HG02852 (cell line): Measurements from ENCODE around the gene UCP2.

Experiments used
- ATAC-seq: cut with Tn5 transposase; IDR thresholded peaks from one replicate; pipeline ENCODE4 v1.9.1; 2021; ENCODE audit warnings: mild to moderate bottlenecking, moderate library complexity; ENCODE audit not compliant: unreplicated experiment

The UCP2 gene, protein sequence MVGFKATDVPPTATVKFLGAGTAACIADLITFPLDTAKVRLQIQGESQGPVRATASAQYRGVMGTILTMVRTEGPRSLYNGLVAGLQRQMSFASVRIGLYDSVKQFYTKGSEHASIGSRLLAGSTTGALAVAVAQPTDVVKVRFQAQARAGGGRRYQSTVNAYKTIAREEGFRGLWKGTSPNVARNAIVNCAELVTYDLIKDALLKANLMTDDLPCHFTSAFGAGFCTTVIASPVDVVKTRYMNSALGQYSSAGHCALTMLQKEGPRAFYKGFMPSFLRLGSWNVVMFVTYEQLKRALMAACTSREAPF

DNA sequence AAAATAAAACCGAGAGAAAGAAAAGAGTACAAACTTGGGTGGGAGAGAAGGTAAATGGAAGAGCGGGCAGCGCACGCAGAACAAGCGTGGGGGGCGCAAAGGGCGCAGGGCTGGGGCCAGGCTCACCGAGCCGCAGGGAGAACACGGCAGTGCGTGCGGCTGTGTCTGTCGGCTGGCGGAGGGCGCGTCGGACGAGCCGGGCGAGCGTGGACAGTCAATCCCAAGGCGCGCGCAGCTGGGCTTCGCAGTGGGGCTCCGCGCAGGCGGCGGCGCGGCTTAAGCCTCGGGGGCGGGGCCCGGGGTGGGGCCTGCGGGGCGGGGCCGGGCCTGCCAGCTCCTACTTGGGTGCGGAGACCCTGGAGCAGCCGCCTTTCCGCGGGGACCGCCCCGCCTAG is at the start of gene UCP2:
Gene UCP2 (minus strand): TSS at position 249 of the 395 bp plus-strand sequence. CDS start 4,465 bp downstream, outside the sequence.
- peak; percentile 56 for ATAC-seq

DNA sequence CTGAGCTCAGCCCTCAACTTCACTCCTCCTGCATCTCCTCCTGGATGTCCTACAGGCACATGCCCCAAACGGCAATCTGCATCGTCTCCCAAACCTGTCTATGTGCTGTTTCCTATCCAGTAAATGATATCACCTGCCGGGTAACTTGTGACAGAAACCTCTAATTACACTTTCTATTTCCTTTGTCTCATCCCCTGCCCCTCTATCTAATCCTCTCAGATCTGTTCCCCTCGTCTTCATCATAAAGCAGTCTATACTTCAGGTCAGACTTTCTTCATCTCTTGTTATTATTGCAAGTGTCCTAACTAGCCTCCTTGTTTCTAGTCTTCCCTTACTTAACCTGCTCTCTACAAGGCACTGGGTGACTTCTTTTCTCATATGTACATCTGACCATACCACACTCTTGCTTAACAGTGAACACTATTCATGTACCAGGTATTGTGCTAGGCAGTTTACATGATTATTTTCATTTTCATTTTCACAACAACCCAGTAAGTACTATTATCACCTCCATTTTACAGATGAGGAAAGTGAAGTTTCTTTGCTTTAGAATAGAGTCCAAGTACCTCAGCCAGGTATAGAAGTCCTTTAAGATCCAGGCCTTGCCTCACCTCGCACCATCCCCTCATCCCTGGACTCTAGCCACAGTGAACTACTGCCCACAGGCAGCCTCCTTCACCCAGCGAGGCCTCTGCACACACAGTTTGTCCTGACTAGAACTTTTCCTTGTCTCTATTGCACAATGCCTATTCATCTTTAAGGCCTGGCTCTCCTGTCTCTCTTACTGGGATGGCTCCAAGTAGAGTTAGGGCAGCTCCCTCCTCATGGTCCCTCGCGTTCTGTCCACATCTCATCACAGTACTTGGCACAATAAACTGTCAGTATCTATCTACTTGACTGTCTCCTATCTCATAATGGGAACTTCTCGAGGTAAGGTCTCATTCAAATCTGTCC is 48.4 kb upstream of the UCP2 start:
- no peak for ATAC-seq

DNA sequence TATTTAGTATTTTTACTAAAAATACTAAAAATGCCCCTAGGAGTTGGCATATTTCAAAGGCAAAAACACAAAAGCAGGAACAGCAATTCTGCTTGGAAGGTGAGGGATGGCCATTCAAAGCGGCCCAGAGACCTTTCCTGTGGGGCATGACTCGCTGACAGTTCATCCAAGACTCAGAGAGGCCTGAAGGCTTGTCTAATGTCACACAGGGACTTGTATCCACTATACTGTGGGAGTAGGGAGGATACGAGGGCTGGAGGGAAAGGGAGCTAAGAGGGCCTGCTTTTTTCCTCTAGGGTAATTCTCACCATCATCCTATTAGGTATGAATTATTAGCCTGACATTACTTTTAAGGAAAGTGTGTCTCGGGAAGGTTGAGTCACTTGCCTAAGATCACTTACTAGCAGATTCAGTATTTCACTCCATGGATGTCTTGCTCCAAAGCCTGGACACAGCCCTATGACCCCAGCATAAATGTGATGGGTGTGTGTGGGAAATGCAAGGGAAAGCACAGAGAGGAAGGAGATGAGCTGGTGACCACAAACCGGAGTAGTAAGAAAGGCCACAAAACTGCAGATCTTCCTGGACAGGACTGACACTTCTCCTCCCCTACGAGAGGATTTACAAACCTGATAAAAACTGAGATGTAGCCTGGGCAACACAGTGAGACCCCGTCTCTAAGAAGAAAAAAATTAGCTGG is 43.0 kb upstream of the UCP2 start:
- no peak for ATAC-seq

DNA sequence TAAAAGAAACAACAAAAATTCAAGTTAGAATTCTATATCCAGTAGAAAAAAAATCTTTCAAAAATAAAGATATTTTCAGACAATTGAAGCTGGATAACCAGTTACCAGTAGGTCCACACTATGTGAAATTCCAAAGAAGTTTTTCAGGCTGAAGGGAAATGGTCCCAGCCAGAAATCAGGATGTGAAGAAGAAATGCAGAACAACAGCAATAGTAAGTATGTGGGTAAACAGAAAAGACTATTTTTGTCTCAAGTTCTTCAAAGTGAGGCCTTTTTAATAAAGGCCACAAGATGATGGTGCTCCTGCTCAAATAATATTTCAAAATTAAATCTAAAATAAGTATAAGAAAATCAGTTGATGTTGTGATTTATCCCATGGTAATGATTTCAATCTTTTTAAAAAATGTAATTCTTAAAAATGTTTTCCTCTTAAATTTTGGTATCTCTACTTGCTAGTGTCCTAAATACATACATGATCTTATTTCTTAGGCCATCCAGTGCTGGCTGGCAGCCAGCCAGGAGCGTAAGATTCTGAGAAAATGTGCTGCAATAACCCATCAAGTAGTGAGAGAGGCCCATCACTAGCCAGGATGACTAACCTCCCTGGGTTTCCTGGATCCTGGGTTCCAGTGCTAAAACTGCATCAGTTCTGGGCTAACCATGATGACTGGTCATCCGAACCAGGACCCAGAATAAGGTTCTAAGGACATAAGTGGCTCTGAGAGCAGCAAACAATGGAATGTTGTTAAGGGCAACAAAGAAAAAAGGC is 41.8 kb upstream of the UCP2 start:
- ATAC-seq: no peak

DNA sequence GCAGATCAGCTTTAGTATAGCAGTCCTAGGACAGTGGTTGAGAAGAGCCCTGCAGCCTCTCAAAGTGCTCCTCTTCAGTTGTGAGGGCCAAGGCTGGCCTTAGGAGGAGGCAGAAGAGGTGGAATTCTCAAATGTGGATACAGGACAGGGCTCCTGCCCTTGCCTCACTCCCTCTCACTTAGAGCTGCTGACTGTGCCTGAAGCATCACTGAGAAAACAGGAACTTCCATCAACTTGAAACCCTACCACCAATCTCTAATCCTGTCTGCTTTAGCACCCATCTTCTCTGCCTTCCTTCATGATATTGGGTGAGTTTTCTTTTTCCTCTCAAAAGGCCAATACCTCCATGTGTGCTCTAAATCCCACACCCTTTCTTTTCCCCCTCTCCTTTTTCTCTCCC is 40.6 kb upstream of the UCP2 start:
- no peak for ATAC-seq

DNA sequence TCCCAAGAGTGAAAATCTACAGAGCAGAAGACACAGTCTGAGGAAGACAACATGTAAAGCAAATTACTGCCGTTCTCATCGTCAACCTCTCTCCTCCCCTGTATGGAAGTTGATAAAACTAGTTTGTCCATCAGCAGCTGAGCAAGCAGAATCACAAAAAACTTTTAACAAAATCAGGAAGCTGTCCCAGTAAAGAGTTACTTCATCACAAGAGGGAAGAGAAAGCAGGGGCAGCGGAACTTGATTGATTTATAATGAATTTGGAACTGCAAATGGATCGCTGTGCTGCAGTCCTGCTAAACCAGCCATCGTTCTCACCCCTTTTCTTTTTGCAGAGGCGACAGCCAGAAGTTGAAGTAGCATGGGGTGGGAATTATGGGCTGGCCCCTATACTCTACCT is 39.9 kb upstream of the UCP2 start:
- no peak for ATAC-seq

DNA sequence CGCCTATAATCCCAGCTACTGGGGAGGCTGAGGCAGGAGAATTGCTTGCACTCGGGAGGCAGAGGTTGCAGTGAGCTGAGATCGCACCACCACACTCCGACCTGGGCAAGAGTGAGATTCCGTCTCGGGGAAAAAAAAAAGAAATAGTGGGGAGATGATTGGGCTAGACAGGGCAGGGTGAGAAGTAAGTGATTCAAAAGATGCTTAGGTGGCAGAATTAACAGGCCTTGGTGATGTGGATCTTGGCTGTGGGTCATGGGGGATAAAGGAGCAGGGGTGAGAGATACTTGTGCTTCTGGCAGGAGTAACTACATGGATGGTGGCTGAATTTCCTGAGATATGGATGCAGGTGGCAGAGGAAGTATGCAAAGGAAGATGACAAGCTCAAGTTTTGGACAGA is 39.4 kb upstream of the UCP2 start:
- no peak for ATAC-seq

DNA sequence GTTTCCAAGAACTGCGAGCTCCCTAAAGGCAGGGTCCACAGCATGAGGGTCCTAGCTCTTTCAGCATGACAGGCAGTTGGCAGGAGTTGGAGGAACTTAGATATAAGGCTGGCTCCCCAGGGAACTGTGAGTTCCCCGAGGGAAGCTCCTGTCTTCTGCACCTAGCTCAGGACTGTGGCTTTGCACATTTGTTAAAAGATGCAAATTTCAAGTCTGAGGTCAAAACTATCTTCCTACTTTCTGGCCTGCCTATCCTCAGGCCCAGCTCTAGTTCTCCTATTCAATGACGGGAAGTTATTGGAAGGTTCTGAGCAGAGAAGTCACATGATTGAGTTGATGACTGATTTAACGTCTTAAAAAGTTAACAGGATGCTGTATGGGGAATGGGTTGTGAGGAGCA is 37.9 kb upstream of the UCP2 start:
- peak; percentile 73 for ATAC-seq

DNA sequence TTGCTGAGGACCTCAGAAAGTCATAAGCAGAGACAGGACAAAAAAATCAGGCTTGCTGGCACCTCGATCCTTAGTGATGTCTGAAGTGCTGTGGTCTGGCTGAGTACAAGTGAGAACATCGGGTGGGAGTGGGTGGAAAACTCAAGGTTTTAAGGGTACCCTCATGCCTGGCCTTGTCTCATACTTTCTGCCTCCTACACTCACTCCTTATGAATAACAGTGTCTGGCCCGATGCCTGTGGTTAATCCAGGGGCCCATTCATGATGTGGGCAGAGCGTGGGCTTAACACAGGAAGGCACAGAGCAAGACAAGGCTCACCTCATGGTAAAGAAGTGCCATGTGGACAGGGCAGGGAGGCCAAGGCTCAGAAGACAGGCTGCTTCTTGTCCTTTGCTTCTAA is 37.2 kb upstream of the UCP2 start:
- no peak for ATAC-seq

DNA sequence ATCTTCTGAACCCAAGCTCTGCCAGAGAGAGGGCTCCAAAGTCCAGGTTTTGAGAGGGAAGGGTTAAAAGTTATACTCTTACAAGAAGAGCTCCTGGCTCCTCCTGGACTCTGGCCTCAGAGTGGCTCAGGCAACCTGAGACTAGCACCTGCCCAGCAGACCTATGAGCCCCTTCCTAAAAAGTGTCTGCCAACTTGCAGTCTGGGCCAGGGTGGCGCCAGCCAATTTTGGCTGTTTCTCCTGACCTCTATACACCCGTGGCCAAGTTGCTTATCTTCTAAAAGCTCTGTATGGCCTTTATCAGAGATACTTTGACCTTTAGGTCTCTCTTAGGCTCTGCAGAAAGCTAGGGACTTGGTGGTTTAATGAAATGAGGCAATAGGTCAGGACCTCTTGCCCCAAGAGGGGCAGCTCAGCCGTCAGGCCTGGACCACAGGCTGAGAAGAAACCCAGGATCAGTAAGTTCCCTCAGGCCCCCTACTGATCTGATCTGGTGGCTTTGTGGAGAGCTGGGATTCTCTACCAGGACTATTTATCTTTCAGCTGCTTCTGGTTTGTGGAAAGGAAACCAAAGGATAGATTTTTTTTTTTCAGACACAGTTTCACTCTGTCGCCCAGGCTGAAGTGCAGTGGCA is 36.6 kb upstream of the UCP2 start:
- no peak for ATAC-seq

DNA sequence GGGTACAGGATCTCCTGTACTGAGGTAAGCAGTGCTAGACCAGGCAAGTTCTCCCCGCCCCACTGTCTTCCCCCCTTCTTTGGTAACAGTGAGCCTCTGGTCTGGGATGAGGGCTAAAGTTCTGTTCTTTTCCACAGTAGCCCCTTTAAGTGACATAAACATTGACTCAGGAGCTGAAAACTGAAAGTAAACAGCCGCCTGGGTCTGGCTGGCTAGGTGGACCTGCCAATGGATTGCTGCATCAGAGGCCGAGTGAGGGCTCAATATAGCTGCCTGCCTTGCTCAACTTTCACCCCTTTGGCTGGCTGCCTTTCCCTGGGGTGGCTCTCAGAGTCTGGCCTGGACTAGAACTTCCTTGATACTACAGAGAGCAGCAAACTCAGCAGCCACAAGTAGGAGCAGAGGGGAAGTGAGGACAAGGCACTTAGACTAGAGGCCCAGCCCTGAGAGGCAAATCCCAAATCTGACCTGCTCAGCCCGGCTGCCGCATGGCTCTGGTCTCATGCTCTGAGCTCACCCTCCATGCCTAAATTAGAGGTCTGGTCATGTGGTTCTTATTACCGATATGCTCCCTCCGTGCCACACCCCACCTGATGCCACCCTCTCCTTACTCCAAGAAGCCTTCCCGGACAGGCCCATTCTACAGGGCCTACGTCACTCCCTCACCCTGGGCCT is 35.8 kb upstream of the UCP2 start:
- no peak for ATAC-seq

DNA sequence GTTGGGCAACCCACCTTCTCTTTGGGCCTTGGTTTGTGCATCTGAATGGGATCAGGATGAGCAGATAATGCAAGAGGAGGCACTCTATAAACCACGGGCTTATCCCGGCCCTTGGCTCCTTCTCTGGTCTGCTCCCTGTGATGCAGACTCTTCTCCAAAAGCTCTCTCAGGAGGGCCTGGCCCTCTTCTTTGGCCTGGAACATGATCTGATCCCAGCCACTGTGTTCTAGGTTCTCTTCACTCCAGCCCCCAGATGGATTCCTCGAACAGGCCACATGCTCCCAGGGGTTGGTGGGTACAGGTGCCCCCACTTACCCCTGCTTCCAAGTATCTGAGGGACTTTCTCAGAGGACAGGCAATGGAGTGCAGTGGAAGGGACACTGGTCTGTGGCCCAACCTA is 35.0 kb upstream of the UCP2 start:
- ATAC-seq: no peak

DNA sequence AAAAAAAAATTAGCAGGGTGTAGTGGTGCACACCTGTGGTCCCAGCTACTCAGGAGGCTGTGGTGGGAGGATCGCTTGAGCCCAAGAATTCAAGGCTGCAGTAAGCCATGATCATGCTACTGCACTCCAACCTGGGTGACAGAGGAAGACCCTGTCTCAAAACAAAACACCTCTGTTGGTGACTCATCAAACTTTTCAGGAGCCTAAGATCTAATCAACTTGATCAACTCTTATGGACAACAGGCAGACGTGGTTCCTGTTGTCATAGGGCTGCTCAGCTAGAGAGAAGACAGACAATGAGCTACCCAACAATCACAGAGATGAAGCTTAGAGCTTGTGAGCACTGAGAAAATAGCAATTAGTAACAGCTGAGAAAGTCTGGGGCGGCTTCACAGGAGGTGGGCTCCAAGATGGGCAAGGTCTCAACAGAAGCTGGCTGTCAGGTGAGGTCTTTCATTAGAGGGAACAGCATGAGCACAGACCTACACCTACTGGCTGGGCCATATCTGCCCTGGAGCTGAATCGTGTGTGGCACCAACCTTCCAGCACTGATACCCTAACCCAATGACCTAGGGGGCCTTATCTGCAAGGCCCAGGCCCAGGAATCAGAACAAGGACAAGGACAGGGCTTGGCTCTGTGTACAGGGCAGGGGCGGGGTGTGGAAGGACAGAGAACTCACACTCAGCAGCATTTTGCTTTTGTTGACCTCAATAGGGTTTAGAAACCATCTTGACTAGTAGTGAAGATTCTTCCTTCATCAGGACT is 33.5 kb upstream of the UCP2 start:
- no peak for ATAC-seq

DNA sequence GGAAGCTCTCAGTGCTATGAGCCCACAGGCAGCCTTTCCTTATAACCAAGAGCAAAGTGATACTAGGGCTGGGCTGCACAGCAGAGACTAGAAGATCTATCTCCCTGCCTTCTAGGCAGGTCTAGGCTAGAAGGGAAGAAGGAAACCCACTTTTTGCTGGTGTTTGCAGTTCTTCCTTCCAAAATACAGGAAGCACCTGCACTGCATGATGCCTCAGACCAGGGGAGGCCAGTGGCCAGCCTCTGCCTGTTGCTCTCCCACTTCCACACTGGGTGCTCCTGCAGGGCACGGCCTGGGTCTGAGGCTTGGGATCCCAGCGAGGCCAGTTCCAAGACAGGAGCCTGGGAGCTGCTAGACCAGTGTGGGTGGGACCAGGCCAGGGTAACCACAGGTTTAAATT is 32.2 kb upstream of the UCP2 start:
- ATAC-seq: no peak

DNA sequence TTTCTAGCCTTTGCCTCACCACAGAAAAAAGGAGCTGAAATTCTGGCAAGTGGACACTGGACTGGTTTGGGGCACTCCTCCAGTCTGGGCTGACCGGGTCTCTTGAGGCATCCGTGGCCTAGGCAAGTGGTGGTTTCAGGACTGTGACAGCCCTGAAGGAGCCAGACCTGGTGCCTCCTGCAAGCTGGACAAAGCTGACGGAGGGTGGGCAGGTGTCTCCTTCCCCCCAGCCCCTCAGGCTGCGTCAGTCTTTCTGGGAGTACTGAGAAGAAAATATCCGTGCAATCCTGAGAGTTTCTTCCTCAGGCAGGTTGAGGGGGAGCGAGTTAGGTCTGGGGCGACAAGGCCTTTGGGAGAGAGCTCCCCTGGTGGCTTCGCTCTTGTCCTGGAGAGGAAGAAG is 30.5 kb upstream of the UCP2 start:
- no peak for ATAC-seq

DNA sequence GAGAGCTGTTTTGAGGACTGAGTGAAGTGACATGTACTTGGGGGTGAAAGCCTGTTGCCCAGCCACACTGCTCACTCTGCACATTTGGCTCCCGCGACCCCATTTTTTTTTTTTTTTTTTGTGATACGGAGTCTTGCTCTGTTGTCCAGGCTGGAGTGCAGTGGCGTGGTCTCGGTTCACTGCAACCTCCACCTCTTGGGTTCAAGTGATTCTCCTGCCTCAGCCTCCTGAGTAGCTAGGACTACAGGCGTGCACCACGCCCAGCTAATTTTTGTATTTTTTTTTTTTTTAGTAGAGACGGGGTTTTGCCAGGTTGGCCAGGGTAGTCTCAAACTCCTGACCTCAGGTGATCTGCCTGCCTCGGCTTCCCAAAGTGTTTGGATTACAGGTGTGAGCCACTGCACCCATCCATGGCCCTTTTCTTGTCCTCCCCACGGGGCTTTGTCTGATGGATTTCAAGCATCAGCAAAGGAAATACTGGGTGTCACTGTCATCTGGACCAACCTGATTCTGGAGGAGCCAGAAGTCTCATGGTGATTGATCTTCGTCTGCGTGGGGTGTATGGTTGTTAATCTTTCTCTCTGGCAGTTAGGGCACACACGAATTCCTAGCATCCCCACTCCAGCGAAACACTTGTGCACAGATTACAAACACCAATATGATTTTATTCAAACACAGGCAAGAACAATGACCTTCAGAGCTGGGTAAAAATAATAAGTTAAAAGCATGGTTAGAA is 29.6 kb upstream of the UCP2 start:
- no peak for ATAC-seq

DNA sequence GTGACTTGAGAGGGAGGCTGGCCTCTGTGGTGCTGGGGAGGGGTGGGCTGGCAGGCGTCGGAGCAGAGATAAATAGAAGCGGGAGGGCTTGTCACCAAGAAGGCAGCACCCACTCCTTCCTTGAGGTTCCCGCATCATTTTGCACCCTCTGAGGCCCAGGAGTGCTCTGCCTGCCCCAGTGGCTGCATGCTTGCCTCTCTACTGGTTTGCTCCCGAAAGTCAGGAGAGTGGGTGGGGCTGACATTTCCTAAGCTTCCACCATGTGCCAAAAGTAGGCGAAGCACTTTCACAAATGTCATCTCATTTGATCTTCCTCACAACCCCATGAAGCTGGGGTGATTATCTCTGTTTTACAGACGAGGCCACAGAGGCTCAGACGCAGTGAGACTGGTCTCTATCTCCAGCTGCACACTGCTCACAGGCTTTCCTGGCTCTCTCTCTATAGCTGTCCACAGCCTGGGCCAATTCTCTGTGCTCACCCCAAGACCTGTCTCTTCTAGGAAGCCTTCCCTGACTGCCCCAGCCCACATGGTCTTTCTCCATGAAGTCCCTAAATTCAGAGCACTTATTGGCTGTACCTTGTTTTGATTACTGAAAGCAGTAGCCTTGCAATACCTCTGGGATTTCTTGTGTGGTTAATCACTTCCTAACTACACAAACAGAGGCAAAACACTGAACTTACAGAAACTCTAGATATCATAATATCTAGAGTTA is 28.9 kb upstream of the UCP2 start:
- peak; percentile 85 for ATAC-seq
